ENCODE measurements around the gene MT2A.

Gene MT2A

DNA sequence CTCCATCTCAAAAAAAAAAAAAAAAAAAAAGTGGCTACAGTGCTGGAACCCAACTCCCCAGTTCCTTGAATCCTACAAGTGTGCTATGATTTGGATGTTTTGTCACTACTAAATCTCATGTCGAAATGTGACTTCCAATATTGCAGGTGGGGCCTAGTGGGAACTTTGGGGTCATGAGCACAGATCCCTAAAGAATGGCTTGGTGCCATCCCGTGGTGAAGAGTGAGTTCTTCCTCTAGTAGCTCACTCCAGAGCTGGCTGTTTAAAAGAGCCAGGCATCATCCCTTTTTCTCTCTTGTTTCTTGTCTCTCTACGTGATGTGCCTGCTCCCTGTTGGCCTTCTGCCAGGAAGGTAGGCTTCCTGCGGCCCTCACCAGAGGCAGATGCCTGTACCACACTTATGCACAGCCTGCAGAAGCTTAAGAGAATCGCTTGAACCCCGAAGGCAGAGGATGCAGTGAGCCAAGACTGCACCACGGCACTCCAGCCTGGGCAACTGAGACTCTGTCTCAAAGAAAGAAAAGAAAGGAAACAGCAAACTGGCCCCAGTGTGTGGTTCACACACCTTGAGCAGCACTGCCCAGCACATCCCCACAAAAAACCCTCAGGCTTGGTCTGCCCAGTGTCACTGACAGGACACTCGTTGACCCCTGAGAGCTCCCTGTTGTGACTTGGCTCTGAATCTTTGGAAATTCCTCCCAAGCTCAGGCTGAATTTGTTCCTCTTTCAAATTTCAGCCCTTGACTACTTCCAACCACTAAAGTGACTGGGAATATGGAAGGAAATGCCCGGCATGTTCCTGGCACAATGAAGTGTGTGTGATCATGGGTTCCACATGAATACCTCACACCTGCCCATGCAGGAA, 20.3 kb downstream of the MT2A start:
- no peak for TF ChIP-seq CTCF (IDR thresholded peaks at IDR 0.05; ENCODE audit: insufficient read depth, missing control alignments)
- FAIRE-seq (no peak), DNase-seq (ENCODE audit: insufficient read length, low spot score) (no peak)

- peak; percentile 39 for DNase-seq (ENCODE audit: insufficient read length, low spot score)
- no peak for TF ChIP-seq CTCF (IDR thresholded peaks at IDR 0.05; ENCODE audit: insufficient read depth, missing control alignments)
- FAIRE-seq, result no peak
Observed at GRCh38 chr16:56629531-56629930, 21.1 kb downstream of the MT2A start.

- no peak for FAIRE-seq
- DNase-seq (ENCODE audit: insufficient read length, low spot score), result no peak
- TF ChIP-seq CTCF (IDR thresholded peaks at IDR 0.05; ENCODE audit: insufficient read depth, missing control alignments), result no peak
Observed at GRCh38 chr16:56630134-56630533, 21.8 kb downstream of the MT2A start.

DNA sequence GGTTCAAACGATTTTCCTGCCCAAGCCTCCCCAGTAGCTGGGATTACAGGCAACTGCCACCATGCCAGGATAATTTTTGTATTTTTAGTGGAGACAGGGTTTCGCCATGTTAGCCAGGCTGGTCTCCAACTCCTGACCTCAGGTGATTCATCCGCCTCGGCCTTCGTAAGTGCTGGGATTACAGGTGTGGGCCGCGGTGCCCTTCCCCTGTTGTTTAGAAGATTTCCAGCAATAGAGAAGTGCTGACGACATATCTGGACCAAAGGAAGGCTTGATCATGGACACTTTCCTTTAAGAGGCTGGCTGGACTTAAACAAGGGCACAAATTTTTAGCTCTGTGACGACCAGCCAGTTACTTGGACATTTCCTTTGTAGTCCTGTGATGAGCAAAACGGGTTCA, 22.8 kb downstream of the MT2A start:
- FAIRE-seq (no peak), DNase-seq (ENCODE audit: insufficient read length, low spot score) (no peak)
- TF ChIP-seq CTCF (IDR thresholded peaks at IDR 0.05; ENCODE audit: insufficient read depth, missing control alignments), result no peak

- TF ChIP-seq CTCF (IDR thresholded peaks at IDR 0.05; ENCODE audit: insufficient read depth, missing control alignments), result no peak
- FAIRE-seq (no peak), DNase-seq (ENCODE audit: insufficient read length, low spot score) (no peak)
Observed at GRCh38 chr16:56631832-56632155, 23.4 kb downstream of the MT2A start.

GRCh38 chr16:56632156-56632847, 23.9 kb downstream of the MT2A start, which contains the start of gene MT1M:
TSS of gene MT1M (plus strand) at chr16:56632659. CDS start at chr16:56632732, 73 bp downstream.
- FAIRE-seq (no peak), DNase-seq (ENCODE audit: insufficient read length, low spot score) (no peak)
- no peak for TF ChIP-seq CTCF (IDR thresholded peaks at IDR 0.05; ENCODE audit: insufficient read depth, missing control alignments)

Measured in D721Med (cell line).